ENCODE measurements around the gene PIK3CB.
"Not testable (repeated sequence)": the region's sequence is repeated elsewhere in the genome, so short reads cannot be mapped to it uniquely, and the experiment has no call there.

Gene PIK3CB

GRCh38 chr3:138802223-138802622, 32.5 kb downstream of the PIK3CB start:
- not testable (repeated sequence) for FAIRE-seq

DNA sequence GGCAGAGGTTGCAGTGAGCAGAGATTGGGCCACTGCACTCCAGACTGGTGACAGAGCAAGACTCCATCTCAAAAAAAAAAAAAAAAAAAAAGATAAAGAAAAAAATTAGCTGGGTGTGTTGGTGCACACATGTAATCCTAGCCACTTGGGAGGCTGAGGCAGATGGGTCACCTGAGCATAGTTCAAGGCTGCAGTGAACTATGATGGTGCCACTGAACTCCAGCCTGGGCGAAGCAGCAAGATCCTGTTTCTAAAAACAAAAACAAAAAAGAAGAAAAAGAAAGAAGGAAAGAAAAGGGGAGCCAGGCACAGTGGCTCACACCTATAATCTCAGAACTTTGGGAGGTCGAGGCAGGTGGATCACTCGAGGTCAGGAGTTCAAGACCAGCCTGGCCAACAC, 32.9 kb downstream of the PIK3CB start:
- no peak for FAIRE-seq

DNA sequence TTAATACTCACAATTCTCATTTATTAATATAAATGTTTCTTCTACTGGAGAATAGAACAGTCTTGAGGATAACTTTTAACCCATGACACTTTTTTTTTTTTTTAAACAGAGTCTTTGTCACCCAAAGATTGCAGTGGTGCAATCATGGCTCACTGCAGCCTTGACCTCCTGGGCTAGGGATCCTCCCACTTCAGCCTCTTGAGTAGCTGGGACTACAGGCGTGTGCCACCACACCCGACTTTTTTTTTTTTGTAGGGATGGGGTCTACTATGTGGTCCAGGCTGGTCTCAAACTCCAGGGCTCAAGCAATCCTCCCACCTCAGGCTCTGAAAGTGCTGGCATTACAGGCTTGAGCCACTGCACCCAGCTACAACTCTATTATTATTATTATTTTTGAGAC, 34.5 kb downstream of the PIK3CB start:
- no peak for FAIRE-seq

- FAIRE-seq: no peak
Observed at GRCh38 chr3:138799822-138800221, 34.9 kb downstream of the PIK3CB start.

DNA sequence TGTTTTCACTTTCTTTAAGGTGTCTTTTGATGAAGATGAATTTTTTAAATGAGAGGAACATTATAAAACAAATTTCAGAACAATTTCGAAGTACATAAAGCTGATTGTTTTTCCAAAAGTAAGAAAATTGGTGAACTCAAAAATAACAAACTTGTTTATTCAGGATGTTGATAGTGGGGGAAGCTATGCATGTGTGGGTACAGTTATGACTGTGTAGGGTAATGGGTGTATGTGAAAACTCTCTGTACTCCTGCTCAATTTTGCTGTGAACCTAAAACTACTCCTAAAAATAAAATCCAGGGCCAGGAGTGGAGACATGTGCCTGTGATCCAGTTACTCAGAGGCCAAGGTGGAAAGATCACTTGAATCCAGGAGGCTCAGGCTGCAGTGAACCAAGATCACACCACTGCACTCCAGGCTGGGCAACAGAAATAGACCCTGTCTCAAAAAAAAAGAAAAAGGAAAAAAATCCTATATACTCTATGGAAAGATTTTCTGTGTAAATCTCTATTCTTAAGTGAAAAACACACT, 37.2 kb downstream of the PIK3CB start:
- FAIRE-seq: no peak

DNA sequence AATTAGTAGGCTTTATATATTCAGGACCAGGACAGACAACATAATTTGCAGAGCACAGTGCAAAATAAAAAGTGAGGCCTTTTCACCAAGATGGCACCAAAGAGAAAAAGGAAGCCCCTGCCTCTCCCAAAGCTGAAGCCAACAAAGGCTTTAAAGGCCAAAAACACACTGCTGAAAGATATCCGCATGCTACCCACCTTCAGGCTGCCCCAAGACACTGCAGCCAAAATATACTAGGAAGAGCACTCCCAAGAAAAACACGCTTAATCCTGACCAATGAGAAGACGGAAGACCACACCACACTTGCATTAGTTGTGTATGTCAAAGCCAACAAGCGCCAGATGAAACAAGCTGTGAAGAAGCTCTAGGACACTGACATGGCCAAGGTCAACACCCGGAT, 38.0 kb downstream of the PIK3CB start:
- no peak for FAIRE-seq

GRCh38 chr3:138786788-138787271, 47.9 kb downstream of the PIK3CB start:
- FAIRE-seq: no peak

GRCh38 chr3:138785951-138786350, 48.8 kb downstream of the PIK3CB start:
- FAIRE-seq: no peak

GRCh38 chr3:138785362-138785857, 49.3 kb downstream of the PIK3CB start:
- not testable (repeated sequence) for FAIRE-seq

GRCh38 chr3:138782755-138783154, 52.0 kb downstream of the PIK3CB start:
- no peak for FAIRE-seq

- no peak for FAIRE-seq
Observed at GRCh38 chr3:138781012-138781470, 53.7 kb downstream of the PIK3CB start.

DNA sequence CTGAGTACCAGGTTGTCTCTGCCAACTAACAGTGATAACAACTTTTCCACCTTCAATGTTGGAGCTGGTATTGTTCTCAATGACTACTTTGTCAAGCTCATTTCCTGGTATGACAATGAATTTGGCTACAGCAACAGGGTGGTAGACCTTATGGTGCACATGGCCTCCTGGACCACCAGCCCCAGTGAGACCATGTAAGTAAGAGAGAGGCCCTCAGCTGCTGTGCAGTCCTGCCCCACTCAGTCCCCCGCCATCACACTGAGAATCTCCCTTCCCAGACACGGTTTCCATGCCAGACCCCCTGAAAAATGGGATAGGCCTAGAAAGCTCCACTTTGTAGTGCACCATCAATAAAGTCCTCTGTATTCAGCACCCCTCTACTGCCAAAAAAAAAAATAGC, 56.1 kb downstream of the PIK3CB start:
- no peak for FAIRE-seq

DNA sequence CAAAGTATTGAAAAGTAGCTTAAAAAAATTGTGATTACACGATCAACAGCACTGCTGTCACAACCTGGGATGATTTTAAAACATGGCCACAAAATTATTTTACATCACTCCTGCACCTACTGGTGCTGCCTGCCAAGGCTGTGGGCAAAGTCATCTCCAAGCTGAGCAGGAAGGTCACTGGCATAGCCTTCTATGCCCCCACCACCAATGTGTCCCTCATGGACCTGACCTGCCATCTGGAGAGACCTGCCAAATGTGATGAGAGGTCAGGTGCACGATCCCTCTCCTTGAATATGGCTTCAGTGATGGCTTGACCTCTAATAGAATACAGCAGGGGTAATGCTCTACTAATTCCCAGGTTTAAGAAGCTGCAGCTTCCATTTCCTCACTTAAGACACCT, 57.8 kb downstream of the PIK3CB start:
- no peak for FAIRE-seq

DNA sequence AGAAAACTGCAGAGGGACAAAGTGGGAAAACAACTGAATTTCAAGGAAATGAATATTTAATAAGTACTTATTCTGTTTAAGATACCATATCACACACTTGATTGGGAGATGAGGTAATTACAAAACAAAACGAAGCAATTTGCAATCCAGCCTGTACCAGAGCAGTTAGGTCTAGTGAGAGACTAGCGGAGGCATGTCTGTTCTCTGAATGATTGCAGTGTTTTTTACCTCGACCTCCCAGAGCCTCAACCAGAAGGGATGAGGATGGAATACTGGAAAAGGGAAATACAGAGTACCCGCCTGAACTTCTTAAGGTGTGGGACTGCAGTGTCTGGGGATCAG, 59.5 kb downstream of the PIK3CB start:
- no peak for FAIRE-seq

GRCh38 chr3:138774529-138775253, 60.0 kb downstream of the PIK3CB start:
- FAIRE-seq: no peak

GRCh38 chr3:138771585-138771984, 63.1 kb downstream of the PIK3CB start:
- FAIRE-seq: no peak

DNA sequence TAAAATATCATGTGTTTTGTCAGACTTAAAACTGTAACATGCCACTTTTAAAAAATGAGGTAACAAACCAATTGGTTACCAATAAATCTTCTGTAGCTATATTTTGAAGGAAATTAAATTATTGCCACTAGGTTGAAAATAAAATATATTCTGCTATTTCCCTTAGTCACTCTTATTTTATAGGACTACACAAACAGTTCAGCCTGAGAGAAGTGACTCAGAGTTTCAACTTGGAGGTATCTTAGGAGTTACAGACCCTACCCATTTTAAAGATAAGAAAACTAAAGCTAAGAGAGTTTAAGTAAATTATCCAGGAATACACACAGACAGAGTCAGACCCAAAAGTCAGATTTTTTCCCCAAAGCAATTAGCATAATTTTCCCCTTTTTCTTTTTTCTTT, 65.1 kb downstream of the PIK3CB start:
- no peak for FAIRE-seq

DNA sequence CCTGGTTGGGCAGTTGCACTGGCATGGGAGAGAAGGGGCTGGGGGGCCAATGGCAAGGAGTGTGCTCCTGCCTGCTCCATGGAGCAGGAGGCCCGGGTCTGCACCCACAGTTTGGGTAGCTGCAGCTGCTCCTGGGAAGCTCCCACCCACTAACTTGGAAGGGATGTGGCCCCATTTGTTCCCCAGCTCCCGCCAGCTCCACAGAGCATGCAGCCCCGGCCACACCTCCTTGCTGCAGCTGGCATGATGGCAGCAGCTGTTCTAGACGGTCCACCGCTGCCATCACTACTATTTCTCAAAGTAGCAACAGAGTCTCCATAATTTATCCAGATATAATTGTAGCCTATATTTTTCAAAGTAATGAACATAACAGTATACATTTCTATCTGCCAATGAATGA, 65.8 kb downstream of the PIK3CB start:
- no peak for FAIRE-seq

GRCh38 chr3:138768125-138768524, 66.6 kb downstream of the PIK3CB start:
- FAIRE-seq: no peak

GRCh38 chr3:138767498-138768104, 67.1 kb downstream of the PIK3CB start:
- no peak for FAIRE-seq

DNA sequence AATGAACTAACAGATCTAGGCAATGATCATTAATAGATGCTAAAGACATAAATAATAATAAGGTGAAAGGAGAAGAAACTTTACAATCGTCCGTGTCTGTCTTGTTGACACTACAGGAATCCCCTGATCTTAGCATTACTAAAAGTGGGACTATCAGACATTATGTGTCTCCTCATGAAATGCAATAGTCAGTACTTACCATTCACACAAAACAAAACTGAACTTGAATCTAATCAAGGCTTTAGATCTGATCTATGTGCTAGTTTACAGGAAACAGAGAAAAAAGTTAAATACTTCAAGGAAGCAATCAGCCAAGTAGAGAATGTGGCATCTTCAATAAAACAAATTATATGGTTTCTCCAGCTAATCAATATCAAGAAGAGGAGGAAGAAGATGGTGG, 73.7 kb downstream of the PIK3CB start:
- FAIRE-seq: no peak

GRCh38 chr3:138748190-138748589, 86.5 kb downstream of the PIK3CB start:
- FAIRE-seq: no peak

GRCh38 chr3:138747225-138747624, 87.5 kb downstream of the PIK3CB start:
- FAIRE-seq: no peak

DNA sequence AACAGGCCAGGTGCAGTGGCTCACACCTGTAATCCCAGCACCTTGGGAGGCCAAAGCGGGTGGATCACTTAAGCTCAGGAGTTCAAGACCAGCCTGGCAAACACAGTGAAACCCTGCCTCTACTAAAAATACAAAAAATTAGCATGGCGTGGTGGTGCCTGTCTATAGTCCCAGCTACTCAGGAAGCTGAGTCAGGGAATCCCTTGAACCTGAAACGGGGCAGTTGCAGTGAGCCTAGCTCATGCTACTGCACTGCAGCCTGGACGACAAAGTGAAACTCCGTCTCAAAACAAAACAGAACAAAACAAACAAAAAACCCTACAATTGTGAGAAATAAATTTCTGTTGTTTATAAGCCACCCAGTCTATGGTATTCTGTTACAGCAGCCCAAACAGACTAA, 94.7 kb downstream of the PIK3CB start:
- no peak for FAIRE-seq

All from colon (tissue), 2 donors.